ENCODE results near the gene CCIN. TPM values are rescaled to one million over a fixed set of nuclear protein-coding genes. Genes with fewer than 3 reads are reported as not detected.

The CCIN gene
- total RNA-seq, 1 experiment from 2014 or later = 0.20 TPM

DNA sequence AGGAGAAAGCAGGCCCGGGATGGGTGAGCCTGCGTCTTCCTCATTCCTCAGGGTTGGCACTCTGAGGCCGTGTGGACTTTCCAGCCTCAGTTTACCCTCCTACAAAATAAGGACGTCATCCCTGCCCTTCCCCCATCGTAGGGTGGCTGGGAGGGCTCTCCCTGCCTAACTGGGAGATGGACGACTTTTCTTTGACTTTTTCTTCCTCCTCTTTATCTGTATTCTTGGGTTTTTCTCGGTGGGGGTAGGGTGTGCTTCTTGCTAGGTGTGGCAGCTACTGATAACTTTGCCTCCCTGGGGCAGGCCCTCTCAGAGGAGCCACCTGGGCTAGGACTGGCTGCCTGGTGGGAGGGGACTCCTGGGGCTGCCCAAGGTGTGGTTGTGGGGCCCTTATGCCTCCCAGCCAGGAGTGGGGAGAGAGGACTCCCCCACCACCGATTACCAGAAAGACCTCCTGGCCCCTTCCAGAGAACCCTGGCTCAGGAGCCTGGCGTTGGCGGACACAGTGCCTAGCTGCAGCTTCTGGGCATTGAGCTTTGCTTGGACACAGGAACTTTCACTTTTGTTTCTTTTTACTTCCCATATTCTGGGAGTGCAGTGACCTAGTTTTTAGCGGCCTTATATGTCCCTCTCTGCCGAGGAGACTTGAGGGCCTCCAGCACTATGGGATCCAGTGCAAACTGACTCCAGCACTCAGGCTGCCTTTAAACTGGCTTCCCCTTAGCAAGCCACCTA lies 26.5 kb upstream of the CCIN start:
- peaks cover 0 to 2% of the 10 kb centered on the region in 2 experiments; a peak in 1 of 4 replicates for H3K4me1 ChIP-seq (ENCODE audit: control insufficient read depth in 1 of 2, insufficient read depth in 2 of 2, low read length in 2 of 2)
- H3K36me3 ChIP-seq (ENCODE audit: control insufficient read depth in 1 of 2, insufficient read depth in 2 of 2, low read length in 2 of 2) = no peaks in the 10 kb centered on the region
- ChIA-PET CTCF (no interaction called here), RAD21 (ENCODE audit: low non-redundant PET in 1 of 2, low total read pairs in 2 of 2, uncharacterized antibody in 2 of 2, unreplicated experiment in 2 of 2) (no interaction called here), POLR2A (no interaction called here)
- intact Hi-C loops (cut with micrococcal nuclease) = no loop called here
- H3K27me3 ChIP-seq (ENCODE audit: insufficient read depth, low read length) = no peaks in the 10 kb centered on the region
- no peak overlapping the region for H2AFZ ChIP-seq (ENCODE audit: low read depth, low read length, poor library complexity, severe bottlenecking)
- H3K27ac ChIP-seq (ENCODE audit: low read depth, low read length) = no peak overlapping the region
- H3K9ac ChIP-seq (ENCODE audit: low read length) = no peak overlapping the region
- H4K20me1 ChIP-seq (ENCODE audit: insufficient read depth) = no peaks in the 10 kb centered on the region
- DNase-seq (ENCODE audit: low read depth, low spot score) = no peak
- TF ChIP-seq YY1 (IDR thresholded peaks at IDR 0.05; ENCODE audit: extremely low read depth, insufficient replicate concordance, low read depth, low read length) = no peak
- no peak for TF ChIP-seq CEBPB (IDR thresholded peaks at IDR 0.05; ENCODE audit: low read depth)
- TF ChIP-seq, protein P1, sequence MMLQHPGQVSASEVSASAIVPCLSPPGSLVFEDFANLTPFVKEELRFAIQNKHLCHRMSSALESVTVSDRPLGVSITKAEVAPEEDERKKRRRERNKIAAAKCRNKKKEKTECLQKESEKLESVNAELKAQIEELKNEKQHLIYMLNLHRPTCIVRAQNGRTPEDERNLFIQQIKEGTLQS (IDR thresholded peaks at IDR 0.05) = no peak
- no peak for TF ChIP-seq CBX3 (IDR thresholded peaks at IDR 0.05; ENCODE audit: low read depth)
- TF ChIP-seq TCF7L2 (IDR thresholded peaks at IDR 0.05; ENCODE audit: borderline replicate concordance, extremely low read depth, insufficient read depth, insufficient read length) = no peak
- TF ChIP-seq SRF (IDR thresholded peaks at IDR 0.05; ENCODE audit: low read depth) = no peak
- no peak for TF ChIP-seq FOSL1 (IDR thresholded peaks at IDR 0.05; ENCODE audit: low read depth)
- H3K4me3 ChIP-seq (replicated peaks in 1 of 2; ENCODE audit: low read depth in 1 of 2, low read length in 2 of 2) = no peak overlapping the region
- H3K79me2 ChIP-seq (ENCODE audit: insufficient read depth, low read length) = no peaks in the 10 kb centered on the region
- H3K9me3 ChIP-seq (ENCODE audit: control insufficient read depth in 1 of 2, insufficient read depth in 1 of 2, low read depth in 1 of 2, low read length in 2 of 2) = peaks cover 0 to 3% of the 10 kb centered on the region in 2 experiments; a peak in 1 of 4 replicates
- ATAC-seq = no peak
- BruUV-seq (replicated peaks) = no TSS peak
- H3K9me2 ChIP-seq (ENCODE audit: insufficient read depth) = no peaks in the 10 kb centered on the region
- no peak overlapping the region for H3K4me2 ChIP-seq (ENCODE audit: low read length)

DNA sequence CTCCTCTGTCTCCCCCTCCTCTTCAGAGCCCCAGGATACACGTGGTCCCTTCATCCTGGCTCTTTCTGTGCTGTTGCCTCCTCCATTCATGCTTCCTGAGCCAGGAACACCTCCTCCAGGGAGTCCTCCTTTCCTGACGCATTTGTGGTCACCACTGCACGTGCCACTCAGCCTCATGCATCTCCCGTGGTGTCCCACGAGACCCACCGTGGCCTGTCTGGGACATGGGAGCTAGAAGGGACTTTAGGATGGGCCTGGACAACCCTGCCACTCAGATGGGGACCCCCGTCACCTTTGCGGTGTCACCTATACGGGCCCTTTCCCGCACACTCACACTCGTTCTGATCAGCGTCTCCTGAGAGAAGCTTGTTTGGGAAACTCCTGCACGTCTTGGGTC lies 25.9 kb upstream of the CCIN start:
- H2AFZ ChIP-seq (ENCODE audit: low read depth, low read length, poor library complexity, severe bottlenecking) = no peak overlapping the region
- no peaks in the 10 kb centered on the region for H3K27me3 ChIP-seq (ENCODE audit: insufficient read depth, low read length)
- no TSS peak for BruUV-seq (replicated peaks)
- H3K27ac ChIP-seq (ENCODE audit: low read depth, low read length) = no peak overlapping the region
- H3K9me3 ChIP-seq (ENCODE audit: control insufficient read depth in 1 of 2, insufficient read depth in 1 of 2, low read depth in 1 of 2, low read length in 2 of 2) = peaks cover 0 to 3% of the 10 kb centered on the region in 2 experiments; a peak in 1 of 4 replicates
- no peak overlapping the region for H3K9ac ChIP-seq (ENCODE audit: low read length)
- H3K4me2 ChIP-seq (ENCODE audit: low read length) = no peak overlapping the region
- H3K9me2 ChIP-seq (ENCODE audit: insufficient read depth) = no peaks in the 10 kb centered on the region
- H3K79me2 ChIP-seq (ENCODE audit: insufficient read depth, low read length) = no peaks in the 10 kb centered on the region
- RAD21 ChIA-PET (ENCODE audit: low non-redundant PET in 1 of 2, low total read pairs in 2 of 2, uncharacterized antibody in 2 of 2, unreplicated experiment in 2 of 2) = no interaction called here
- H3K4me3 ChIP-seq (replicated peaks in 1 of 2; ENCODE audit: low read depth in 1 of 2, low read length in 2 of 2) = no peak overlapping the region
- CTCF ChIA-PET = no interaction called here
- no peaks in the 10 kb centered on the region for H4K20me1 ChIP-seq (ENCODE audit: insufficient read depth)
- intact Hi-C loops (cut with micrococcal nuclease) = no loop called here
- H3K36me3 ChIP-seq (ENCODE audit: control insufficient read depth in 1 of 2, insufficient read depth in 2 of 2, low read length in 2 of 2) = no peaks in the 10 kb centered on the region
- POLR2A ChIA-PET = no interaction called here
- ATAC-seq = no peak
- no peak for TF ChIP-seq ZNF274 (IDR thresholded peaks at IDR 0.05; ENCODE audit: low read depth, low read length)
- no peak for TF ChIP-seq EZH2 (IDR thresholded peaks at IDR 0.05)
- TF ChIP-seq JUND (IDR thresholded peaks at IDR 0.05) = no peak
- no peak for TF ChIP-seq TCF7L2 (IDR thresholded peaks at IDR 0.05; ENCODE audit: borderline replicate concordance, extremely low read depth, insufficient read depth, insufficient read length)
- TF ChIP-seq CBX3 (IDR thresholded peaks at IDR 0.05; ENCODE audit: low read depth) = no peak
- no peak for TF ChIP-seq ZFX (IDR thresholded peaks at IDR 0.05)
- TF ChIP-seq EGR1 (IDR thresholded peaks at IDR 0.05; ENCODE audit: low read depth) = no peak
- TF ChIP-seq, protein P1 (IDR thresholded peaks at IDR 0.05) = no peak
- TF ChIP-seq FOSL1 (IDR thresholded peaks at IDR 0.05; ENCODE audit: low read depth) = no peak
- TF ChIP-seq POLR2AphosphoS5 (IDR thresholded peaks at IDR 0.05; ENCODE audit: low read depth, low read length) = no peak
- TF ChIP-seq, protein P2, sequence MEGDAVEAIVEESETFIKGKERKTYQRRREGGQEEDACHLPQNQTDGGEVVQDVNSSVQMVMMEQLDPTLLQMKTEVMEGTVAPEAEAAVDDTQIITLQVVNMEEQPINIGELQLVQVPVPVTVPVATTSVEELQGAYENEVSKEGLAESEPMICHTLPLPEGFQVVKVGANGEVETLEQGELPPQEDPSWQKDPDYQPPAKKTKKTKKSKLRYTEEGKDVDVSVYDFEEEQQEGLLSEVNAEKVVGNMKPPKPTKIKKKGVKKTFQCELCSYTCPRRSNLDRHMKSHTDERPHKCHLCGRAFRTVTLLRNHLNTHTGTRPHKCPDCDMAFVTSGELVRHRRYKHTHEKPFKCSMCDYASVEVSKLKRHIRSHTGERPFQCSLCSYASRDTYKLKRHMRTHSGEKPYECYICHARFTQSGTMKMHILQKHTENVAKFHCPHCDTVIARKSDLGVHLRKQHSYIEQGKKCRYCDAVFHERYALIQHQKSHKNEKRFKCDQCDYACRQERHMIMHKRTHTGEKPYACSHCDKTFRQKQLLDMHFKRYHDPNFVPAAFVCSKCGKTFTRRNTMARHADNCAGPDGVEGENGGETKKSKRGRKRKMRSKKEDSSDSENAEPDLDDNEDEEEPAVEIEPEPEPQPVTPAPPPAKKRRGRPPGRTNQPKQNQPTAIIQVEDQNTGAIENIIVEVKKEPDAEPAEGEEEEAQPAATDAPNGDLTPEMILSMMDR (IDR thresholded peaks at IDR 0.05 in 2 of 3, conservative IDR thresholded peaks at IDR 0.05 in 1 of 3; ENCODE audit: borderline replicate concordance in 1 of 3, insufficient read depth in 1 of 3, low read depth in 2 of 3, low read length in 2 of 3) = no peak
- TF ChIP-seq ELF1 (IDR thresholded peaks at IDR 0.05; ENCODE audit: borderline replicate concordance, low read depth) = no peak
- no peak for DNase-seq (ENCODE audit: low read depth, low spot score)
- peaks cover under 1 to 2% of the 10 kb centered on the region in 2 experiments for H3K4me1 ChIP-seq (ENCODE audit: control insufficient read depth in 1 of 2, insufficient read depth in 2 of 2, low read length in 2 of 2)

Data from HCT116 (cell line).